Mesenchymal stem cell (in vitro differentiated cells and primary cell): ENCODE data around the gene COPS2. TPM values are rescaled to one million over a fixed set of nuclear protein-coding genes. Genes with fewer than 3 reads are reported as not detected.

Experiments used
- DNase-seq: peaks from one replicate; pipeline ENCODE4 v3.0.0-alpha.2; 2013
- H2AFZ ChIP-seq: one replicate; pipeline ENCODE4 v1.6.1; 2013; ENCODE audit warnings: low read depth, mild to moderate bottlenecking, control low read depth, inconsistent platforms, low read length, moderate library complexity
- H2AK5ac ChIP-seq: 2 replicates; pipeline ENCODE4 v1.6.1; 2013; ENCODE audit warnings: low read length, moderate library complexity, mild to moderate bottlenecking, inconsistent platforms; ENCODE audit not compliant: severe bottlenecking
- H2BK120ac ChIP-seq: one replicate; pipeline ENCODE4 v1.6.1; 2013; ENCODE audit warnings: low read depth, mild to moderate bottlenecking, inconsistent platforms, low read length, moderate library complexity
- H2BK12ac ChIP-seq, 2 experiments: one replicate each; pipeline ENCODE4 v1.6.1; 2013; ENCODE audit warnings: inconsistent platforms in 2 of 2, low read length in 2 of 2, mild to moderate bottlenecking in 2 of 2, moderate library complexity in 2 of 2, control low read depth in 1 of 2
- H2BK15ac ChIP-seq: one replicate; pipeline ENCODE4 v1.6.1; 2013; ENCODE audit warnings: mild to moderate bottlenecking, low read depth, inconsistent platforms; ENCODE audit not compliant: poor library complexity, severe bottlenecking
- H2BK5ac ChIP-seq: 2 replicates; pipeline ENCODE4 v1.6.1; 2013; ENCODE audit warnings: low read depth, mild to moderate bottlenecking, low read length, control low read depth, inconsistent platforms; ENCODE audit not compliant: poor library complexity, severe bottlenecking
- H3K14ac ChIP-seq, 2 experiments: one replicate each; pipeline ENCODE4 v1.6.1; 2013; ENCODE audit warnings: inconsistent platforms in 2 of 2, low read length in 2 of 2, control low read depth in 1 of 2, mild to moderate bottlenecking in 1 of 2, moderate library complexity in 1 of 2
- H3K18ac ChIP-seq, 2 experiments: one replicate each; pipeline ENCODE4 v1.6.1; 2013; ENCODE audit warnings: inconsistent platforms in 2 of 2, low read length in 2 of 2, control low read depth in 1 of 2, low read depth in 1 of 2, mild to moderate bottlenecking in 1 of 2
- H3K23ac ChIP-seq, 2 experiments: one replicate each; pipeline ENCODE4 v1.6.1; 2013; ENCODE audit warnings: inconsistent platforms in 2 of 2, low read length in 2 of 2, mild to moderate bottlenecking in 2 of 2, moderate library complexity in 2 of 2, control low read depth in 1 of 2
- H3K27ac ChIP-seq: 2 replicates; pipeline ENCODE4 v1.5.1; 2013; ENCODE audit warnings: mild to moderate bottlenecking, moderate library complexity, low read length, control low read depth, inconsistent platforms; ENCODE audit not compliant: poor library complexity, severe bottlenecking
- H3K27me3 ChIP-seq, 2 experiments: 2 replicates each; pipeline versions ENCODE4 v1.6.1 to v1.7.0; 2013; ENCODE audit warnings: low read length in 2 of 2, mild to moderate bottlenecking in 2 of 2, moderate library complexity in 2 of 2, control low read depth in 1 of 2, inconsistent platforms in 1 of 2; ENCODE audit not compliant: control insufficient read depth in 1 of 2, insufficient read depth in 1 of 2
- H3K36me3 ChIP-seq, 2 experiments: 2 replicates each; pipeline versions ENCODE4 v1.6.1 to v1.7.0; 2013; ENCODE audit warnings: low read length in 2 of 2, control low read depth in 1 of 2, inconsistent platforms in 1 of 2, low read depth in 1 of 2, mild to moderate bottlenecking in 1 of 2; ENCODE audit not compliant: insufficient read depth in 2 of 2, control insufficient read depth in 1 of 2
- H3K4ac ChIP-seq, 2 experiments: one replicate each; pipeline ENCODE4 v1.6.1; 2013; ENCODE audit warnings: inconsistent platforms in 2 of 2, low read length in 2 of 2, mild to moderate bottlenecking in 2 of 2, moderate library complexity in 2 of 2, control low read depth in 1 of 2, low read depth in 1 of 2
- H3K4me1 ChIP-seq: 2 replicates; pipeline ENCODE4 v1.6.1; 2013; ENCODE audit warnings: low read depth, low read length, control low read depth; ENCODE audit not compliant: control insufficient read depth, insufficient read depth
- H3K4me2 ChIP-seq: 2 replicates; pipeline ENCODE4 v1.6.1; 2013; ENCODE audit warnings: low read length, mild to moderate bottlenecking, inconsistent platforms; ENCODE audit not compliant: poor library complexity, severe bottlenecking
- H3K4me3 ChIP-seq, 2 experiments: 2 replicates each; pipeline versions ENCODE4 v1.5.1 to v1.7.0; 2013; ENCODE audit warnings: low read length in 2 of 2, mild to moderate bottlenecking in 2 of 2, control low read depth in 1 of 2, low read depth in 1 of 2; ENCODE audit not compliant: insufficient read depth in 1 of 2
- H3K79me1 ChIP-seq: replicated peaks from 2 replicates; pipeline ENCODE4 v1.6.1; 2013; ENCODE audit warnings: mild to moderate bottlenecking, control low read depth, low read length, inconsistent platforms; ENCODE audit not compliant: poor library complexity, severe bottlenecking
- H3K9ac ChIP-seq: 2 replicates; pipeline ENCODE4 v1.7.0; 2013; ENCODE audit warnings: mild to moderate bottlenecking, low read length, moderate library complexity
- H3K9me3 ChIP-seq: 2 replicates; pipeline ENCODE4 v1.7.0; 2013; ENCODE audit warnings: mild to moderate bottlenecking, low read length; ENCODE audit not compliant: control insufficient read depth
- H4K8ac ChIP-seq: one replicate; pipeline ENCODE4 v1.6.1; 2013; ENCODE audit warnings: inconsistent platforms, mild to moderate bottlenecking, low read length, moderate library complexity
- H4K91ac ChIP-seq: one replicate; pipeline ENCODE4 v1.6.1; 2013; ENCODE audit warnings: mild to moderate bottlenecking, low read length, inconsistent platforms
- WGBS: methylation state at CpG from one replicate; pipeline ENCODE4 v1.1.7; 2013; ENCODE audit warnings: mixed read lengths; 5-methylcytosine and 5-hydroxymethylcytosine counted together
- polyA plus RNA-seq, 2 experiments: library from polyadenylated mRNA; stranded (reverse); fragments of 200-250 nt; gene quantifications; one replicate each; pipeline ENCODE4 v1.2.3, GENCODE V29; 2013

COPS2 gene
- polyA plus RNA-seq (2013, experiment 1 of 2): 80.4 TPM
- polyA plus RNA-seq (2013, experiment 2 of 2): 80.9 TPM

- H2BK15ac ChIP-seq: peak within 1 kb of the TSS; percentile 93
- H3K4ac ChIP-seq: peak within 1 kb of the TSS; percentile 57 to 99
- H3K36me3 ChIP-seq: no peaks in the 10 kb centered on the region
- peak within 1 kb of the TSS; percentile 90 for H3K4me2 ChIP-seq
- under 1% methylated on average over 36 of the region's 46 CpGs for WGBS
- peak within 1 kb of the TSS; percentile 83 to 86 for H3K4me3 ChIP-seq
- H2BK120ac ChIP-seq: peak within 1 kb of the TSS; percentile 71
- H2BK12ac ChIP-seq: no peak within 1 kb of the TSS
- DNase-seq: peak; percentile 100
- peak within 1 kb of the TSS; percentile 84 to 89 for H3K18ac ChIP-seq
- no peaks in the 10 kb centered on the region for H3K4me1 ChIP-seq
- peak within 1 kb of the TSS; percentile 39 to 68 for H3K14ac ChIP-seq
- no peaks in the 10 kb centered on the region for H3K27me3 ChIP-seq
- peak within 1 kb of the TSS; percentile 58 for H2AK5ac ChIP-seq
- peak within 1 kb of the TSS; percentile 97 for H3K9ac ChIP-seq
- peaks cover 5% of the 10 kb centered on the region for H3K79me1 ChIP-seq
- peak within 1 kb of the TSS; percentile 92 for H4K8ac ChIP-seq
- peak within 1 kb of the TSS; percentile 93 for H2AFZ ChIP-seq
- H3K27ac ChIP-seq: peak within 1 kb of the TSS; percentile 50
- H2BK5ac ChIP-seq: peak within 1 kb of the TSS; percentile 49
- H3K23ac ChIP-seq: peak within 1 kb of the TSS; percentile 51 to 81
- H3K9me3 ChIP-seq: no peaks in the 10 kb centered on the region
- H4K91ac ChIP-seq: peak within 1 kb of the TSS; percentile 64
Measured at GRCh38 chr15:49155110-49155833, at the start of gene COPS2. TSS of gene COPS2 (minus strand) at chr15:49155599. CDS start at chr15:49155578, 21 bp downstream.

- H3K14ac ChIP-seq: no peak overlapping the region
- no peak overlapping the region for H2BK12ac ChIP-seq
- H2AFZ ChIP-seq: no peak overlapping the region
- H4K91ac ChIP-seq: no peak overlapping the region
- peaks cover 4% of the 10 kb centered on the region for H3K4me1 ChIP-seq
- no peak overlapping the region for H3K27ac ChIP-seq
- H3K27me3 ChIP-seq: no peaks in the 10 kb centered on the region
- peaks cover 16% of the 10 kb centered on the region for H3K79me1 ChIP-seq
- H3K9me3 ChIP-seq: no peaks in the 10 kb centered on the region
- H2BK5ac ChIP-seq: no peak overlapping the region
- no peak overlapping the region for H2BK15ac ChIP-seq
- no peak overlapping the region for H2AK5ac ChIP-seq
- H3K4me2 ChIP-seq: no peak overlapping the region
- 96% methylated on average over 3 of the region's 3 CpGs for WGBS
- H3K18ac ChIP-seq: no peak overlapping the region
- H3K36me3 ChIP-seq: peaks cover 3 to 31% of the 10 kb centered on the region in 2 experiments
- no peak overlapping the region for H3K4me3 ChIP-seq
- H3K9ac ChIP-seq: no peak overlapping the region
- no peak overlapping the region for H4K8ac ChIP-seq
- no peak overlapping the region for H2BK120ac ChIP-seq
- H3K23ac ChIP-seq: no peak overlapping the region
- DNase-seq: no peak
- no peak overlapping the region for H3K4ac ChIP-seq
Measured at GRCh38 chr15:49200347-49200746, 44.9 kb upstream of the COPS2 start.

- no peak overlapping the region for H3K27ac ChIP-seq
- no peak overlapping the region for H3K23ac ChIP-seq
Measured at GRCh38 chr15:49199666-49200065, 44.3 kb upstream of the COPS2 start.

GRCh38 chr15:49196856-49197255, 41.5 kb upstream of the COPS2 start:
- Histone ChIP-seq H4K8ac (no peak overlapping the region), H3K36me3 (peaks cover 3 to 11% of the 10 kb centered on the region in 2 experiments), H2BK5ac (no peak overlapping the region), H3K27me3 (no peaks in the 10 kb centered on the region), H3K4me2 (no peak overlapping the region), H3K18ac (no peak overlapping the region), H3K14ac (no peak overlapping the region), H2BK12ac (no peak overlapping the region), H3K79me1 (peaks cover 21% of the 10 kb centered on the region), H3K4me3 (no peak overlapping the region), H3K9me3 (no peaks in the 10 kb centered on the region), H3K23ac (no peak overlapping the region), H4K91ac (no peak overlapping the region), H2BK120ac (no peak overlapping the region), H3K27ac (no peak overlapping the region), H3K4me1 (peaks cover 4% of the 10 kb centered on the region), H3K4ac (no peak overlapping the region), H2AFZ (no peak overlapping the region), H3K9ac (no peak overlapping the region), H2BK15ac (no peak overlapping the region), H2AK5ac (no peak overlapping the region)
- DNase-seq: no peak
- 100% methylated on average over 2 of the region's 4 CpGs for WGBS

More at GRCh38 chr15:49199666-49200065, 44.3 kb upstream of the COPS2 start:
- Histone ChIP-seq H3K27me3 (no peaks in the 10 kb centered on the region), H4K91ac (no peak overlapping the region), H2BK12ac (no peak overlapping the region), H4K8ac (no peak overlapping the region), H3K14ac (no peak overlapping the region), H2BK5ac (no peak overlapping the region), H3K18ac (no peak overlapping the region), H3K4ac (no peak overlapping the region), H3K4me1 (peaks cover 4% of the 10 kb centered on the region), H2AFZ (no peak overlapping the region), H3K4me2 (no peak overlapping the region), H3K79me1 (peaks cover 16% of the 10 kb centered on the region), H2BK120ac (no peak overlapping the region), H3K9ac (peak overlapping the region; percentile 8), H2BK15ac (no peak overlapping the region), H3K9me3 (no peaks in the 10 kb centered on the region), H2AK5ac (no peak overlapping the region), H3K36me3 (peaks cover 3 to 25% of the 10 kb centered on the region in 2 experiments), H3K4me3 (no peak overlapping the region)
- DNase-seq: peak; percentile 7
- over 99% methylated on average over 2 of the region's 3 CpGs for WGBS
